GM12865 (cell line): ENCODE measurements around the gene NFATC2.

Experiments
- DNase-seq: peaks from one replicate; pipeline ENCODE4 v3.0.0; 2010; ENCODE audit warnings: low read depth
- H3K4me3 ChIP-seq: 2 replicates; pipeline ENCODE4 v1.5.1; 2011; ENCODE audit warnings: mild to moderate bottlenecking, low read depth, low read length, control low read depth
- TF ChIP-seq, protein P1 (sequence below): IDR thresholded peaks from 2 replicates; pipeline ENCODE4 v1.5.1; 2011; ENCODE audit warnings: low read length, control low read depth, low read depth, inconsistent platforms; ENCODE audit not compliant: insufficient read depth; ENCODE audit errors: missing control alignments

NFATC2 gene

DNA sequence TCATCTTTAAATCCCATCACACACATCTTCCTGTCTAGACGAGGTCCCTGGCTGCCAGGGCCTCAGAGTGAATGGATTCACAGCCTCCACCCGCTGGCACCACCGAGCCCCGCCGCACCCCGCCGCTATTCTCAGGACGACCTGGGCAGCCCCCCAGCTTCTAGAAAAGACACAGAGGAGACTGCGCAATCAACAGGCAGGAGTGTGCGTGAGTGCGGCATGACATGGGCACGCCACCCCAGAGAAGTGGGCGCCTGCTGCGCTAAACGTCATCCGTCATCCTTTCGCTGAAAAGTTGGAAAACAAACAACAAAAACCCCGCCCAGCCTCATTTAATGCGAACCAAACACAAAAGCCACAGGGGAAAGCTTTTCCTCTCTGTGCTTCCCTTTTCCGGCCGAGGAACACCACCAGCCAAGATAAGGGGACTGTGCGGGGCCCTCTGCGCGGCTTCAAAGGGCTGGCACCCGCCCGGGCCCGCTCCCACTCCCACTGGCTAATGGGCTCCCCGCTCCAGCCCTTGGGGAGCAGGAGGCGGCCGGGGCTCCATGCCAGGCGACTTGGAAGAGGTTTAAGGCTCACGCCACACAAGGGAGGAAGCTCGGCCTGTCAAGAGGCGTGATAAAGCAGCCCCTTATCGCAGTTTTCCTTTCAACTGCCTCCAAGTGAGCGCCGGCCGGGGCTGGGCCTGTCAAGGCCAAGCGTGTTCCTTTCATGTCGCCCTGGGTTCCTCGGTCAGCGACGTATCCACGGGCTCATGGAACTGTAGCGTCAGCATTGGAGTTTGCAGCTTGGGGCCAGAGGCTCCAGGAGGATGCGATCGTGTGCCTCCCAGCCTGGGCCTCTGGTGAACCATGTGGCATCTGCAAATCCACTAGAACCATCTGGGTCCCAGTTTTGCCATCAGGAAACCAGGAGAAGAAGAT, 50.1 kb downstream of the NFATC2 start:
- no peak for DNase-seq
- TF ChIP-seq, protein P1, sequence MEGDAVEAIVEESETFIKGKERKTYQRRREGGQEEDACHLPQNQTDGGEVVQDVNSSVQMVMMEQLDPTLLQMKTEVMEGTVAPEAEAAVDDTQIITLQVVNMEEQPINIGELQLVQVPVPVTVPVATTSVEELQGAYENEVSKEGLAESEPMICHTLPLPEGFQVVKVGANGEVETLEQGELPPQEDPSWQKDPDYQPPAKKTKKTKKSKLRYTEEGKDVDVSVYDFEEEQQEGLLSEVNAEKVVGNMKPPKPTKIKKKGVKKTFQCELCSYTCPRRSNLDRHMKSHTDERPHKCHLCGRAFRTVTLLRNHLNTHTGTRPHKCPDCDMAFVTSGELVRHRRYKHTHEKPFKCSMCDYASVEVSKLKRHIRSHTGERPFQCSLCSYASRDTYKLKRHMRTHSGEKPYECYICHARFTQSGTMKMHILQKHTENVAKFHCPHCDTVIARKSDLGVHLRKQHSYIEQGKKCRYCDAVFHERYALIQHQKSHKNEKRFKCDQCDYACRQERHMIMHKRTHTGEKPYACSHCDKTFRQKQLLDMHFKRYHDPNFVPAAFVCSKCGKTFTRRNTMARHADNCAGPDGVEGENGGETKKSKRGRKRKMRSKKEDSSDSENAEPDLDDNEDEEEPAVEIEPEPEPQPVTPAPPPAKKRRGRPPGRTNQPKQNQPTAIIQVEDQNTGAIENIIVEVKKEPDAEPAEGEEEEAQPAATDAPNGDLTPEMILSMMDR = no peak
- no peak overlapping the region for H3K4me3 ChIP-seq

GRCh38 chr20:51491393-51491792, 51.1 kb downstream of the NFATC2 start:
- no peak overlapping the region for H3K4me3 ChIP-seq
- no peak for DNase-seq
- TF ChIP-seq, protein P1 = no peak

DNA sequence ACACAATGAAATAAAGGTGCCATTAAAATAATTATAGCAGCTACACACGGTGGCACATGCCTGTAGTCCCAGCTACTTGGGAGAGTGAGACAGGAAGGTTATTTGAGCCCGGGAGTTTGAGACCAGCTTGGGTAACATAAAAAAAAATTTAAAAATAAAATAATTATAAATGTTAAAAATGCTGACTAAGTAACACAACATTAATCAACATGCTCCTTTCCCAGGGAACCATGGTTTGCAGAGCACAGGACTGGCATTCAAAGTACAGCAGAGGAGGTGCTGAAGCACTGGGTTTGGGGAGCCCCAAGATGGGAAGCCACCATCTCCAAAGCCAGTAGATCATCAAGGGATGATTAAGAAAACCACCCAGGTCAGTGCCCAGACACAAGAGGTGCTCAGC, 51.9 kb downstream of the NFATC2 start:
- H3K4me3 ChIP-seq = no peak overlapping the region
- DNase-seq = no peak
- TF ChIP-seq, protein P1 = no peak

- TF ChIP-seq, protein P1 = no peak
- H3K4me3 ChIP-seq = no peak overlapping the region
- no peak for DNase-seq
These were observed 52.9 kb downstream of the NFATC2 start for GRCh38 chr20:51489611-51490010.

- TF ChIP-seq, protein P1 = no peak
- H3K4me3 ChIP-seq = no peak overlapping the region
- DNase-seq = no peak
These were observed 54.2 kb downstream of the NFATC2 start for GRCh38 chr20:51488331-51488730.

DNA sequence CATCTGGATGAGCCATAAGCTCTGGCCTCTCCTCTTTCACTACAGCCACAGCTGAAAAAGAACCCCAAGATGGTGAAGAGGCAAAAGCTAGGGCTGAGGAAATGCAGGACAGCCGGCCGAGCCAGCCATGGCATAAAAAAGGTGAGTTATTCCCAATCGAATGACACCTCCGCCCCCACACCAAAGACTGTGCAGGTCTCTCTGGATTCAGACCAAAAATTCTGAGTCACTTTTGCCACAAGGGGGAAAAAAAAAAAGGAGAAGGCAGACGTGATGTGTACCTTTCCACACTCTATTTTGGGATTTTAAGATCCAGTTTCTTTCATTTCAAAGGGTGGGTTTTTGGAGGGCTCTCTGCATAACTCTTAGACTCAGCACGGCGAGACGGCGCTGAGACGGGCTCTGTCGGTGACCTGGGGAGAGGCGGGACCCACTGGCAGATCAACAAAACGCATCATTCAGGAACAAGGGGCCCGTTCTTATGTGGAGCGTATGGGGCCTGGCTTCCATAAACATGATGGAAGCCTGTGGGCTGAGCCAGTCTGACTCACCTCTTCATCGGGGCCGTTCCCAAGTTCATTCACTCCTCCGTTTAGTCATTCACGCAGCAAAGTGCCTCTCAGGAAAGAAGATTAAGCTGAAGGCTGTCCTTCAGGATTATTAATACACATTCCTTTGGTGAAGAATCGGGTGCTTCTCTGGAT, 54.8 kb downstream of the NFATC2 start:
- DNase-seq = no peak
- TF ChIP-seq, protein P1 = no peak
- no peak overlapping the region for H3K4me3 ChIP-seq
